ENCODE results near the gene TRPM8.
"Not testable (repeated sequence)": the region's sequence is repeated elsewhere in the genome, so short reads cannot be mapped to it uniquely, and the experiment has no call there.

TRPM8 gene

DNA sequence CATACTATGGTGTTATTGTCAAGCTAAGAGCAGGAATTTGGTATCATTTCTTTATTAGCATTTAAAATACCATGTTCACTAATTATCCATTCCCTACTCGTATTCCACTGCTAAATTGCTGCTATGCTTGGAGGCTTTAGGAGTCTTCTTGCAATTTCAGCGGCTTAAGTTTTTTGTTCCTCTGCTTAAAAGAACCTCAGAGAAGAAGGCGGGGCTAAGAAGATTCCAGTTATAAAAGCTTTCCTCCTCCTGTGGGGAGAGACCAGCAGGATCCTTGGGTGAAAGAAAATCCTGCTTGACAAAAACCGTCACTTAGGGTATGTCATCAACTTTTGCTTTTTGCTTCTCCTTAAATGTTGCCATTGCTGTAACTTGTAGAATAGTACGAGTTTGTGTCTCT lies at the start of gene TRPM8:
Gene TRPM8, plus strand, starts transcription at position 258 of the 400 bp plus-strand sequence. CDS start 9,165 bp downstream, outside the sequence.
- no peak for DNase-seq (ENCODE audit: low spot score)

DNA sequence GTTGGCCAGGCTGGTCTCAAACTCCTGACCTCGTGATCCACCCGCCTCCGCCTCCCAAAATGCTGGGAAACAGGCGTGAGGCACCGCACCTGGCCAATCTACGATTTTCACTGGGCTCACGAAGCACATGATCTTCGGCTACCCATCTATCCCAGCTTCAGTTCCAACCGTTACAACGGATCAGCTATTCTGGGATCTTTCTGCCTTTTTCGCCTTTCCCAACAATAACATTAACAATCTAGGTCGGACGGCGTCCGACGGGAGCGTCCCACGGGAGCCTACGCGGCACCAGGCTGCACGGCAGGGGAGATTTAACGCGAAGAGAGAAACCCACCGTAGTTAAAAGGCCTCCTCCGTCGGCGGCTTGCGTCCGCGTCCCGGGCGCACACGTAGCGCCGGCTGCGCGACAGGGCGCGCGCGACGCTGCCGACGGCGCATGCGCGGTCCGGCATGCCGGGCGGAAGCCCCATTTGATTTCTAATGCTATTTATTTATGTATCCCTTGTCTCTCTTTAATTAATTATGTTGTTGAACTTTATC lies 49.1 kb upstream of the TRPM8 start, which contains the start of gene MSL3B:
Gene MSL3B, minus strand, starts transcription at position 394 of the 540 bp plus-strand sequence.
- DNase-seq (ENCODE audit: low spot score), result peak; percentile 95

DNA sequence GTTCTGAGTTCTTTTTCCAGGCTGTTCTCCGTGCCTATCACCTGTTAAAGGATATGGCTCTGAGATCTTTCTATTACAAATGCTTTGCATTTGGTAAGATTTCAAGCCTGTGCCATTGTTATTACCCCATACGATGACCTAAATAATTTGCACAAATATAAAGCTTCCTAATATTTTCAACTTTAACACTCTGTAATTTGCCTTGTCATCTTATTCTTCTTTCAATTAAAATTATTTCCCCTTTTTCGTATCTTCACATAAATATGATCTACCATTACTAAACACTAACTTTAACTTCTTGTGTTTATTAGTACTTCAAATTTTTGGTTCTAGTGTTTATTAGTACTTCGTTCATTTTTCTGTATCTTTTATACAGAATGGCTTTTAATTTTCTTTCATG lies 45.7 kb upstream of the TRPM8 start:
- DNase-seq (ENCODE audit: low spot score), result no peak

DNA sequence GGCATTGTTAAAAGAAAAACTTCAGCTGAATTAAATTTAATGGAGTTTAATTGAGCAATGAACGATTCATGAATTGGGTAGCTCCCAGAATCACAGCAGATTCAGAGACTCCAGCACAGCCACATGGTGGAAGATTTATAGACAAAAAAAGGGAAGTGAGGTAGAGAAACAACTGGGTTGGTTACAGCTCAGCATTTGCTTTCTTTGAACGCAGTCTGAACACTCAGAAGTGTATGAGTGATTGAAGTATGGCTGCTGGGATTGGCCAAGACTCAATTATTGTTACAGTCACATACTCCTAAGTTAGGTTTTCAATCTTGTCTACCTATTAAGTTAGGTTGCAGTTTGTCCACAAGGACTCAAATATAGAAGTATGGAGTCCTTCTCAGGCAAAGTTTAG lies 45.0 kb upstream of the TRPM8 start:
- DNase-seq (ENCODE audit: low spot score), result not testable (repeated sequence)

DNA sequence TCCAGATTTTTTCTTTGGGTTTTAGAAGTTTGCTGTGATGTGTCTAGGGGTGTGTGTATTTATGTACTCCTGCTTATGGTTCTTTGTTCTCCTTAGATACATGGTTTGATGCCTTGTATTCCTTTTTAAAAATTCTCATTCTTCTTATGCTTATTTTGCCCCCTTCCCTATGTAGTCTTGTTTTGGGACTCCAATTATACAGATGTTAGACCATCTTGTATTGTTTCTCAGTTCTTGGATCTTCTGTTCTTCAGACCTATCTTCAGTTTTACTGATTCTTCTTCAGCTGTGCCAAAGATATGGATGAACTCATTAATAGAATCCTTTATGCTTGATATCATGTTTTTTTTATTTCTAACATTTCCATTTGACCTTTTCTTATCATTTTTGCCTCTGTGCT lies 34.8 kb upstream of the TRPM8 start:
- no peak for DNase-seq (ENCODE audit: low spot score)

DNA sequence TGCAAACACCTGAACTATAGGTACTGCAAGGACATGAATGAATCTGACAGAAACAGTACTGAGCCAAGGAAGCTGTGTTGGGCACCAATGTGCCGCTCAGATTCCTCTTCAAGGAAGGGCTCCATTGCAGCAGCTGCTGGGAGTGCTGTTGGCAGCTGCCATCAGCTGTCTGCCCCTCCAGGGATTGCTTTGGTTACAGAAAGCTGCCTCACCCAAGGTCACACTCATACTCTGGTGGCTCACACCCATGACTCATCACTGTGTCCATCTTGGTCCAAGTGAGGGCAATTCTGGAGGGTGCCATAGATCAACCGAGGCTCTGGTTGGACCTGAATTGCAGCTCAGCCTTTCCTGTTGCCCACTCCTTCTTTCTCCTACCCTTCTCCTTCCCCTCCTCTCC lies 24.4 kb upstream of the TRPM8 start:
- no peak for DNase-seq (ENCODE audit: low spot score)

DNA sequence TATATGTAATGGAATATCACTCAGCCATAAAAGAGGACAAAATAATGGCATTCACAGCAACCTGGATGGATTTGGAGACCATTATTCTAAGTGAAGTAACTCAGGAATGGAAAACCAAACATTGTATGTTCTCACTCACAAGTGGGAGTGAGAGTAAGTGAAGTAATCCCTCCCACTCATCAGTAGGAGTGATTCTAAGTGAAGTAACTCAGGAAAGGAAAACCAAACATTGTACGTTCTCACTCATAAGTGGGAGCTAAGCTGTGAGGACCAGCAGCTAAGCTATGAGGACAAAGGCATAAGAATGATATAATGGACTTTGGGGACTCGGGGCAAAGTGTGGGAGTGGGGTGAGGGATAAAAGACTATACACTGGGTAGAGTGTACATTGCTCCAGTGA lies 20.9 kb upstream of the TRPM8 start:
- not testable (repeated sequence) for DNase-seq (ENCODE audit: low spot score)

DNA sequence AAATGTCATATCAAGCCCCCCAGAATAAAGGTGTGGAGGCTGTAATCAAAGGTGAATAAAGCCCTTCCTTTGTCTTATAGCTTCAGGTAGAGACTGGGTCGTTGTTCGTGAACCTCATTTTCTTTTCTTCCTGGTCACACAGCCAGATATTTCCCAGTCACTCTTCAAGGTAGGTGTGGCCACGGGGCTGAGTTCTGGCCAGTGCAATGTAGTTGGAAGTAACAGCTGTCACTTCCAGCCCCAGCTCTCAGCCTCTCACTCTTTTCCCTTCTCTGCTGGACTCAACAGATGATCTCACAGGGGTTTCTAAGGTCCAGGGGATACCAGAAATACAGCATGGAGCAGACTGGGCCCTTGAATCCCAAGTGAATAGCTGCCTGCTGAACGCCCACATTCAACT lies 15.8 kb upstream of the TRPM8 start:
- DNase-seq (ENCODE audit: low spot score), result no peak

DNA sequence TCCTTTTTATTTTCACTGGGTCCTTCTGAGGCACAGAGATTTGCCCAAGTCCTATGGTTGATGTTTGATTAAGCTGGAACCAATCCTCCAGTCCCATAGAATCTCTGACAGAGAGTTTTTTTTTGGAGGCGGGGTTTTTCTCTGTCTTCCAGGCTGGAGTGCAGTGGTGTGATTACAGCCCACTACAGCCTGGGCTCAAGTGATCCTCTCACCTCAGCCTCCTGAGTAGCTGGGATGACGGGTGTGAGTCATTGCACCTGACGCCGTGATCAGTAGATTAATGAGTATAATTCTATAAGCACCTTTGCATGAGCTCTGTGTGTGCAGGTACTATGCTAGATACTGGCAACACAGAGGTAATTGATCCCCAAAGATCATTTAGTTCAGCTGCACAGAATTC lies 15.3 kb upstream of the TRPM8 start:
- no peak for DNase-seq (ENCODE audit: low spot score)

DNA sequence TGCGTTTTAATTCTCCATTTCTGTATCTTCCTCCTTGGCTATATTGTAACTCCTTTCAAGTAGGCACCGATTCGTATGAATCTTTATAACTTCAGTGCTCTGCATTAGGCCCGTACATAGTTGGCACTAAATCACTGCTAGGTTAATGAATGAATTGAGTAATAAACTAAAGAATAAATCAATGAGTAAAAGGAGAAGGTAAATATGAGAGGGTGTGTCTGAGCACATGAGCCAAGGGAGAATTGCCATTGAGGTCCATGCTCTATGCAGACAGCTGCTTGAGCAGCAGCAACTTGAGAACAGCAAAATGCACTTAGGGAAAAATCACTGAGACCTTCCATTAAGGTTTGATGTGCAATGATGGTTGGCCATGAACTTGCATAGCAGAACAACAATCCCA lies 11.2 kb upstream of the TRPM8 start:
- no peak for DNase-seq (ENCODE audit: low spot score)

DNA sequence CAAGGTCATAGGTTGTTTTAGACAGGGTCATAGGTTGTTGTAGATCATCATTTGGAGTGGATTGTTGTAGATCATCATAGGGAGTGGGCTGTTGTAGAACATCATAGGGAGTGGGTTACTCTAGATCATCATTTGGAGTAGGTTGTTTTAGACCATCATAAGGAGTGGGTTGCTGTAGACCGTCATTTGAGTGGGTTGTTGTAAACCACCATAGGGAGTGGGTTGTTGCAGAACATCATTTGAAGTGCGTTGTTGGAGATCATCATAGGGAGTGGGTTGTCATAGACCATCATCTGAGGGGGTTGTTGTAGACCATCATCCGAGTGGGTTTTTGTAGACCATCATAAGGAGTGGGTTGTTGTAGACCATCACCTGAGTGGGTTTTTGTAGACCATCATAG lies 9.5 kb upstream of the TRPM8 start:
- DNase-seq (ENCODE audit: low spot score), result no peak

DNA sequence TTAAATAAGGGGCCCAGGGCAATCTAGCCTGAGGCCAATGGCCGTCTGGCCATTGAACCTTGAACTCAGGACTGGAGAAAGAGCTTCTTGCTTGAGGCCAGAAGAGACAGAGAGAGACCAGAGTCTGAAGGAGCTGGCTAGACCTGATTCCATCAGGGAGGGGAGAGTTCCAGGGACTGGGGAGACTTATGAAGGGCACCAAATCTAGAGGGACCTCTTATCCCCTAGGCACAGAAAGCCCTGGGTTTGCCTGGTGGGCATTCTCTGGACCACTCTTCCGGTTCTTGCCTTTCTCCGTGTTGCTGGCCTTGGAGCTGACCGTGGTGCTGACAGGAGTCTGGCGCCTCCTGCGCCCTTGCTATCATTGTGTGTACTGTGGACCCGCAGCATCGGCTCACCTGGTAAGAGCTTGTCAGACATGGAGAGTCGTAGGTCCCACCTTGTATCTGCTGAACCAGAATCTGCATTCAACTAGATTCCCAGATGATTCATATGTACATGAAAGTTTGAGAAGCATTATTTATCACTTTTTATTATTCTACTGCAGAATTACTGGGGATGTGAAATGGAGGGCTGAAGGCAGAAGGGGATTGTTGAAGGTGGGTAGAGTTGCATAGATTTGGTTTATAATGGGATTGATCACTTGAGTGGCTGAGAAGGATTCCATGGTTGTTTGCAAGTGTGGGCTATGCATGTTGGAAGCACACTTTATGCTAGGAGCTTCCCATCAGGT lies 4.3 kb upstream of the TRPM8 start:
- DNase-seq (ENCODE audit: low spot score), result peak; percentile 65

DNA sequence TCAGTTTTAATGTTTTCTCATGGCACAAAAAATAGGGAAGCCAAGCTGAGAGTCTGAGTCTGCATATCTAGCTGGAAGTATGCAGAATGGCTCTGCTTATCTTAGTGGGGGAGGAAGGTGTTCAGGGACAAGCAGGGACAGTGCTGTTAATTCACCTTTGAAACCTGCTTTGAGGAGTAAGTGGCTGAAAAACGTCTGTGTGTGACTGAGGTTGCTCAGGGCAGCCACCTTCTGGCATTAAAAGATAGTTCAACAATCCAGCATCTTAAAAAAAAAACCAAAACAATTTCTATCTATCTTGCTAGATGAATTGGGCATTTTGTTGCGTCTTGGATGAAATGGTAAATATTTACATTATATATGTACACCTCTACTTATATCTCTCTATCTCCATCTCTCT lies 2.0 kb upstream of the TRPM8 start:
- peak; percentile 23 for DNase-seq (ENCODE audit: low spot score)

DNA sequence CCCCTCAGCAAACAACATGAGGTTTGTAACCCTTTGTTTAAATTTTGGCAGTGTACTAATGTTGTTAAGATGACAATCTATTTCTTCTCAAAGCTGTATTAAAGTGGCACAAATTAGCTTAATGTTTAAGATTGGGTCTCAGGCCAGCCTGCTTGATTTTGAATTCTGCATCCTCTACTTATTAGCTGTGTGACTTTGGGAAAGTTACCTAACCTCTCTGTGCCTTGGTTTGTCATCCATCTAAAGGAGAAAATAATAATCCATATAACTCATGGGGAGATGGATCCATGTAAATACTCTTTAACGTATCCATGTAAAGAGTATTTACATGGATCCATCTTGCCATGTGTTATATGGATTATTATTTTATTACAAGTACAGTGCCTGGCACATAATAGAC lies 2.1 kb downstream of the TRPM8 start:
- no peak for DNase-seq (ENCODE audit: low spot score)

DNA sequence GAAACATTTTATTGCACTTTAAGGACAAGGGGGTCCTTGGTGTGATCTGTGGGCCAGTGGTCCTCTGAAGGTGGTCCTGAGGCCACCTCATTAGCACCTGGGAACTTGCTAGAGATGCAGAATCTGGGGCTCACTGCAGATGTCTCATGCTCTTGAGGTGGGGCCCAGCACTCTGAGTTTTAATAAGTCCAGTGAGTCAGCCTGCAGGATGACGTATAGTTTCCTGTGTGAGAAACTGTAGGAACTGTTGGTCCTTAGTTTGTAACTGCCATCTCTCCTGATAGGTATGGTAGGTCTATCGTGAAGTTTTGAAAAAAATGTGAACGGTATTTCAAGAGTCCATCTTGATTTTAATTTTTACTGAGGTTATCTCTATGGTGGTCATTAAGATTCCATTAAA lies 2.8 kb downstream of the TRPM8 start:
- no peak for DNase-seq (ENCODE audit: low spot score)

DNA sequence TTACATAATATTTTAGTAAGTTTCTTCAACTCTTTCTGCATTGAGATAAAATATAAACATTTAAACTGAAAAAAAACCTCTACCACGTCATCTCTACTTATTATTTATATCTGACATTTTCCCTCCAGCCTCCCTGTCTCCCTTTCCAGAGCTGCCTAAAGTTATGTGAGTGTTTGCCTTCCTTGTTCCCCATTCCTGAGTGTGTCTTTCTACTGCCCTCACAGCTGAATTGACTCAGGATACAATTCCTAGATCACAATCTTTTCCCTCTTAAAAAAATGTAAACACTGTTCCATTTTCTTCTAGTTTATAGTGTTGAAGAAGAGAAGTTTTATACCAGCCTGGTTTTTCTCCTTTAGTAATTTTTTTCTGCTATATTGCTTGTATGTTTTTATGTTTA lies 5.3 kb downstream of the TRPM8 start:
- no peak for DNase-seq (ENCODE audit: low spot score)

DNA sequence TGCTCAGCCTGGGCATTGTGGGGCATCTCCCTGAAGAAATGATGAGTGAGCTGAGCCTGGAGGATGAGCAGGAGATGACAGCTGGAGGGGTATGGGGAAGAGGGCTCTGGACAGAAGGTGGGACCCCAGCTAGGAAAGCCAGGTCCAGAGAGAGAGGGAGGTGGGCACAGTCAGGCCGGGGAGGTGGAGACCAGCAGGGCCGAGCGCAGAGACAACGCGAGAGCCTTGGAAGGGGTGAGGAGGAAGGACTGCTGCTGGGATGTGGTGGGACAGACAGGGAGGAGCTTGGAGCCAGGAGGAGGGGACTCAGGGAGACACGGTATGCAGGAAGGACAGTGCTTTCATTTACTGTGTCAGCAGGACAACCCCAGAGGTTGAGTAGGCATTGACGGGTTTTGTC lies 8.2 kb downstream of the TRPM8 start:
- DNase-seq (ENCODE audit: low spot score), result no peak

DNA sequence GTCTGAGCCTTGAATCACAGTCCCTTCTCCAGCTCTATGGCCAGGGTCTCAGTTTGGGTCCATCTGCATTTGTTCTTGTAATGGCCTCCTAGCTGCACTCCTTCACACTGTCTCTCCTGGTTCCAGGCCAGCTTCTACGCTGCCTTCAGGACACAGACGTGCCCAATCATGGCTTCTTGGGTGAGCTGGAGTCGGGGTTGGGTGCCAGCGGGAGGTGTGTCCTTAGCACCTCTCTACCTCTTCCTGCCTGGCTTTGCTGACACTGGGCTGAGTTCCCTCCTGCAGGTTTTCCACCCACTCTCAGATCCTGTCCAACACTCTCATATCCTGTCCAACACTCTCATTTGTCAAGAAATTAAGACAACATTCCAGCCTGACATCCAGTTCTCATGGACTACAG lies 9.6 kb downstream of the TRPM8 start:
- no peak for DNase-seq (ENCODE audit: low spot score)

DNA sequence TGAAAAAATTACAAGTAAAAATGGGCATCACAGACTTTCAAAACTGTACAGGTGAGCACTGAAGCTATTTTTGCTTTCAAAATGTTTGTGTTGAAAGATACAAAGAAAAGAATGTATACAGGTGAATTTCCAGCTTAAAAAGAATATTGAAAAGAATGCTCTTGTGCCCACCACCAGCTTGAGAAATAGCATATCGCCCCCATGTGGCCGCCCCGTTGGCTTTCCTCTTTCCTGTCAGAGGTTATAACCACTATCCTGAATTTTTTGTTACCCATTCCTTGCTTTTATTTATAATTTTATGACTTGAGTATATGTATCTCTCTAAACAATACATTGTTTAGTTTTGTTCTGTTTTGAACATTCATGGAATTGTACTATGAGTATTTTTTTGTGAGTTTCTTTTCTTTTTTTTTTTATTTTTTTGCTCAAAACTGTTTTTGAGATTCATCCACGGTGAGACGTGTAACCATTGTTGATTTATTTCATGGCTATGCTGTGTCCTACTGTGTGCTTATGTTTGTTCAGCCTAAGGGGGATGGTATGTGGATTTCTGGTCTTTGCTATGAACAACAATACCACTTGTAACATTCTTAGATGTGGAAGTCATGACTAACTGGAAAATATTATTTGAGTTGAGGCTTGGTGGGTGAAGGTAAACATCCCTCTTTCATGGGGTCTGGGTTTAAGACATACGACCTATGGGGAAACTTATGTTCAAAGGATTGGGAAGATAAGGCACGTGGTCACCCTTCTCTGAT lies 11.6 kb downstream of the TRPM8 start:
- peak; percentile 27 for DNase-seq (ENCODE audit: low spot score)

DNA sequence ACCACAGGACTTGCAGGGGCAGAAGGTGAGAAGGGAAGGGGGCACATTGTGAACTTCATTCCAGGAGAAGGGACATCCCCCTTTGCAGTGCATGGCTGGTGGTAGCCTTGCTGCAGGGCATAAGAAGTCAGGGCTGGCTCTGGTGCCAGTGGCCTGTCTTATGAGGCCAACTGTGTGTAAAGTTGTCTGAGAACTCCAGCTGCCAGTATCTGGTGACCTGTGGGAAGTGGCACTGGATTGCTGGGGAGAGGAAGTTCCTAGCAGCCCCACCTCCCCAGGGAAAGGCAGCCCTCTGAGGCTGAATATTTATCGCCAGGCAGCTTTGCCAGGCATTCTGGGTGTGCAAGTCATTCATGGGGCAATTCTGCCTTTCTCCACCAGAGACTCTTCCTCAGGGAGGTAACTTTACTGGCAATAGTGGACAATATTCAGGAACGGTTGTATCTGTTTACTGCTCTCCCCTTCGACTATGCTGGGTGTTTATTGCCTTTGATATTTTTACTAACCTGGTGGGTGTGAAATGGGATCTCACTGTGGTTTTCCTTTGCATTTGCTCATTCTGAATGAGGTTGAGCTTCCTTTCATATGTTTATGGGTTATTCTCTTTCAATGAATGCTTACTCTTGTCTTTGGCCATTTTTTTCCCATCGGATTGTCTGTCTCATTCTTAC lies 12.3 kb downstream of the TRPM8 start:
- no peak for DNase-seq (ENCODE audit: low spot score)

DNA sequence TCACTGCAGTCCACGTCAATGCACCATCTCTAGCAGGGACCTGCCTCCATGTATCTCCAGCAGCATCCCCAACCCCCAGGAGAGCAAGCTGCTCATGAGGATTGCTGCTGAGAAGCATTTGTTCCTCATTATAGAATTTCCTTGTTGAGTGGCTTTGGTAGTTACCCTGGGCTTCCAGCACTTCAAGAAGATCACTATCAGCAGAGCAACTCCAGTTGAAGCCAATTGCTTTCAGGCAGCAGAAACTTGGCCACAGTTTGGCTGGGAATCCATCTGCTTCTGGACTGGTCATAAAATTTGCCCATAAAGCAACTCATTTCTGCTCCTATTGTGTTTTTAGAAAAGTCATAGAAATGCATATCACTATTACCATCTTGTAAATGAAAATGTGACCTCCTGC lies 17.4 kb downstream of the TRPM8 start:
- no peak for DNase-seq (ENCODE audit: low spot score)

DNA sequence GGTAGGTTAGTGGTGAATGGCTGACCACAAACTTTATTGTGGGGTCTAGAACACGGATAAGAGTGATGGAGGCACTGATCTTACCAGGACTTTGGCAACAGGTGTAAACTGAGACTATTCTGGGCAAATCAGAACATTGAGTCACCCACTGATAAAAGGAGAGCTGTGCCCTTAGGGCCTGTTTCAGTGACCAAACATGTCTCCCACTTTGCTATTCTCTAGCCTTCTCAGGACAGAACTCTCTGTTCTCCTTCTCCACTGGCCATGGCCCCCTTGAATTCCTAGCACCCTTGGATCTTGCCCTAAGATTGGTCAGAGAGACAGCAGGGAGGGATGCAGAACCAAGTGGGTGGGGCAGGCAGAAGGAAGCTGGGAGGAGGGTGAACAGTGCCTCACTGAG lies 18.3 kb downstream of the TRPM8 start:
- DNase-seq (ENCODE audit: low spot score), result no peak

DNA sequence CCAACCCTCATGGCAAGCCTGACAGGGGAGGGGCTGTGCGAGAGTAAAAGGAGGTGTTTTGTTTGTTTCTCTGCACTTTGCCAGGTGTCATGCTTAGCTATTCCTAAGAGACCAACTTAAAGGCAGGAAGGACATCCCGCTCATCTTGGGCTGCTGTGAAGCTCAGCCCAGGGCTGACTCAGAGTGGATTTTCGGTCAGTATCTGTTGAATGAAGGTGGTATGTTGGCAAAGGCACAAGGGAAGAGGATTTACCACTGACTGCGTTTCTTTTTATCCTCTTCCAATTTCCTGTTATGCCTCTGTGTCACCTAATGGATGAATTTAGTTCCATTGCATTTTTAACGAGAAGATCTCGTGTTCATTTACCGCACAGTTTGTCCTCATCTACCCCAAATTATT lies 18.9 kb downstream of the TRPM8 start:
- no peak for DNase-seq (ENCODE audit: low spot score)
